Ecto neural progenitor cell (in vitro differentiated cells): ENCODE results near the gene ZNF746.
"Not testable (repeated sequence)": the region's sequence is repeated elsewhere in the genome, so short reads cannot be mapped to it uniquely, and the experiment has no call there.

Source experiments
- DNase-seq: peaks from one replicate; pipeline ENCODE4 v3.0.0-alpha.2; 2018; ENCODE audit warnings: low spot score

Gene ZNF746

GRCh38 chr7:149459540-149460452 is 37.8 kb downstream of the ZNF746 start:
- peak; percentile 55 for DNase-seq

- no peak for DNase-seq
Observed at GRCh38 chr7:149459201-149459539, 38.4 kb downstream of the ZNF746 start.

- no peak for DNase-seq
Observed at GRCh38 chr7:149458235-149458634, 39.4 kb downstream of the ZNF746 start.

- DNase-seq, result no peak
Observed at GRCh38 chr7:149457766-149458165, 39.8 kb downstream of the ZNF746 start.

GRCh38 chr7:149456506-149457421 is 40.8 kb downstream of the ZNF746 start:
- no peak for DNase-seq

- no peak for DNase-seq
Observed at GRCh38 chr7:149455175-149455950, 42.2 kb downstream of the ZNF746 start.

GRCh38 chr7:149454750-149455149 is 42.9 kb downstream of the ZNF746 start:
- DNase-seq, result no peak

GRCh38 chr7:149454006-149454405 is 43.6 kb downstream of the ZNF746 start:
- no peak for DNase-seq

- peak; percentile 22 for DNase-seq
Observed at GRCh38 chr7:149450821-149451220, 46.8 kb downstream of the ZNF746 start.

- DNase-seq, result no peak
Observed at GRCh38 chr7:149449897-149450296, 47.7 kb downstream of the ZNF746 start.

- DNase-seq, result no peak
Observed at GRCh38 chr7:149448961-149449360, 48.6 kb downstream of the ZNF746 start.

GRCh38 chr7:149446026-149446425 is 51.6 kb downstream of the ZNF746 start:
- DNase-seq, result not testable (repeated sequence)

- no peak for DNase-seq
Observed at GRCh38 chr7:149444287-149444686, 53.3 kb downstream of the ZNF746 start.

- no peak for DNase-seq
Observed at GRCh38 chr7:149443523-149443922, 54.1 kb downstream of the ZNF746 start.

- DNase-seq, result no peak
Observed at GRCh38 chr7:149442924-149443323, 54.7 kb downstream of the ZNF746 start.

GRCh38 chr7:149440222-149440621 is 57.4 kb downstream of the ZNF746 start:
- no peak for DNase-seq

- no peak for DNase-seq
Observed at GRCh38 chr7:149436358-149436757, 61.3 kb downstream of the ZNF746 start.

- DNase-seq, result no peak
Observed at GRCh38 chr7:149433124-149433523, 64.5 kb downstream of the ZNF746 start.

GRCh38 chr7:149432121-149432691 is 65.4 kb downstream of the ZNF746 start:
- no peak for DNase-seq

- no peak for DNase-seq
Observed at GRCh38 chr7:149431486-149432120, 66.0 kb downstream of the ZNF746 start.

- DNase-seq, result no peak
Observed at GRCh38 chr7:149430192-149430591, 67.4 kb downstream of the ZNF746 start.
